Tibial nerve (tissue), 3 donors: Measurements from ENCODE around the gene POU1F1.

Experiments
- POLR2A ChIP-seq, 2 donors: fragments of 450-650 bp; IDR thresholded peaks; one replicate each; pipeline ENCODE4 v1.6.1; 2017; ENCODE audit warnings: antibody characterized with exemption in 2 of 2, mild to moderate bottlenecking in 2 of 2, moderate library complexity in 2 of 2
- TF ChIP-seq, protein P1 (sequence below), 5 experiments: fragments of 200-600 bp in 3 of 5; fragments of 450-650 bp in 2 of 5; sonication (generic) in 3 of 5; IDR thresholded peaks; one replicate each; pipeline ENCODE4 v1.5.1; 2016 to 2019; ENCODE audit warnings: antibody characterized with exemption in 5 of 5, mild to moderate bottlenecking in 3 of 5, moderate library complexity in 2 of 5

- TF ChIP-seq, protein P1, sequence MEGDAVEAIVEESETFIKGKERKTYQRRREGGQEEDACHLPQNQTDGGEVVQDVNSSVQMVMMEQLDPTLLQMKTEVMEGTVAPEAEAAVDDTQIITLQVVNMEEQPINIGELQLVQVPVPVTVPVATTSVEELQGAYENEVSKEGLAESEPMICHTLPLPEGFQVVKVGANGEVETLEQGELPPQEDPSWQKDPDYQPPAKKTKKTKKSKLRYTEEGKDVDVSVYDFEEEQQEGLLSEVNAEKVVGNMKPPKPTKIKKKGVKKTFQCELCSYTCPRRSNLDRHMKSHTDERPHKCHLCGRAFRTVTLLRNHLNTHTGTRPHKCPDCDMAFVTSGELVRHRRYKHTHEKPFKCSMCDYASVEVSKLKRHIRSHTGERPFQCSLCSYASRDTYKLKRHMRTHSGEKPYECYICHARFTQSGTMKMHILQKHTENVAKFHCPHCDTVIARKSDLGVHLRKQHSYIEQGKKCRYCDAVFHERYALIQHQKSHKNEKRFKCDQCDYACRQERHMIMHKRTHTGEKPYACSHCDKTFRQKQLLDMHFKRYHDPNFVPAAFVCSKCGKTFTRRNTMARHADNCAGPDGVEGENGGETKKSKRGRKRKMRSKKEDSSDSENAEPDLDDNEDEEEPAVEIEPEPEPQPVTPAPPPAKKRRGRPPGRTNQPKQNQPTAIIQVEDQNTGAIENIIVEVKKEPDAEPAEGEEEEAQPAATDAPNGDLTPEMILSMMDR (IDR thresholded peaks at IDR 0.05) = no peak
- TF ChIP-seq POLR2A (IDR thresholded peaks at IDR 0.05) = no peak
Measured at GRCh38 chr3:87270908-87271700, 5.3 kb downstream of the POU1F1 start.
